ES-I3 (cell line): Measurements from ENCODE around the gene TEX19.
"Not testable (repeated sequence)": the region's sequence is repeated elsewhere in the genome, so short reads cannot be mapped to it uniquely, and the experiment has no call there.

Experiments used
- H3K36me3 ChIP-seq: 2 replicates; pipeline ENCODE4 v1.6.1; 2013; ENCODE audit warnings: mild to moderate bottlenecking, low read length, control low read depth, moderate library complexity; ENCODE audit not compliant: insufficient read depth
- H3K4me1 ChIP-seq: 2 replicates; pipeline ENCODE4 v1.6.1; 2013; ENCODE audit warnings: mild to moderate bottlenecking, control low read depth, low read length; ENCODE audit not compliant: insufficient read depth
- H3K9ac ChIP-seq: 2 replicates; pipeline ENCODE4 v1.6.1; 2013; ENCODE audit warnings: low read depth, mild to moderate bottlenecking, low read length, moderate library complexity
- H3K9me3 ChIP-seq: 2 replicates; pipeline ENCODE4 v1.6.1; 2013; ENCODE audit warnings: mild to moderate bottlenecking, low read length, moderate library complexity; ENCODE audit not compliant: control insufficient read depth, insufficient read depth

TEX19 gene

DNA sequence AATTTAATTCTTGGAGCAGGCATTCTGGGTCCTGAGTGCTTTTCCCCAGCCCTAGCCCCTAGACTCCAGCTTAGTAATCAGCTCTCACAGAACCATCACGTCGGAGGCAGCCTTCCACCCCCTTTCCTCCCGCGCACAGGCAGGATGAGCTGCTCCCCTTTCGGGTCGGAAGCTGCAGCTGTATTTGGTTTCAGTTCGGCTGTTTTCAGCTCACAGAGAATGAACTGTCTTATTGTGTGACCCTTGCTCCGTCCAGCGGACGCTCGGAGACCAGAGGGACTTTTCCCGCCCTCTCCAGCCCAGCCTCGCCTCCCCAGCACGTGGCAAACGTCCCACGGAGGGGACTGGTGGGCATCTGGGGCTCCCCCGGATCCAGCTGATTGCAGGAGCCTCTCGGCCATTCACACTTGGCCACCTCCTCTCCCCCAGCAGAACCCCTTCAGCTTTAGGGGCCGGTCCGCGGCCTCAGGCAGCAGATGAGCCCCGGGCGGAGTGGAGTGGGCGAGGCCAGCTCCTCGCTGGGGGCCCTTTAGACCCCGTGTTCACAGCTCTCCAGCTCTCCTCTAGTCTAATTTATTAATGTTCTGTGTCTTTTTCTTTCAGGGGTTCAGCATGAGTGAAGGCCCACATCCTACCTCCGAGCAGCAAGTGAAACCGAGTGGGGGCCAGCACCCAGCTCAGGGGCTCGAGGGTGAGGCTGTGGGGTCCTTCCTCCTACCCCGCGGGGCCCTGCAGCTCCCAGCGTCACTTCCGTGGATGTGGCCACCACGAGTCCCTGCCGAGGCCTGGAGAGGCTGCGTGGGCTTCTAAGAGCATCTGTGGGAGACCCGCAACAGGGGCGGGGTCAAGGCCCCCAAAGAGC, 11.7 kb downstream of the TEX19 start:
- 0 out of 2 replicates have a peak, but pooled peaks cover 2% of the 10 kb centered on the region for H3K4me1 ChIP-seq
- H3K9me3 ChIP-seq: no peaks in the 10 kb centered on the region
- peak overlapping the region; percentile 52; the same call in 1 of the 2 replicates for H3K9ac ChIP-seq
- H3K36me3 ChIP-seq: no peaks in the 10 kb centered on the region

DNA sequence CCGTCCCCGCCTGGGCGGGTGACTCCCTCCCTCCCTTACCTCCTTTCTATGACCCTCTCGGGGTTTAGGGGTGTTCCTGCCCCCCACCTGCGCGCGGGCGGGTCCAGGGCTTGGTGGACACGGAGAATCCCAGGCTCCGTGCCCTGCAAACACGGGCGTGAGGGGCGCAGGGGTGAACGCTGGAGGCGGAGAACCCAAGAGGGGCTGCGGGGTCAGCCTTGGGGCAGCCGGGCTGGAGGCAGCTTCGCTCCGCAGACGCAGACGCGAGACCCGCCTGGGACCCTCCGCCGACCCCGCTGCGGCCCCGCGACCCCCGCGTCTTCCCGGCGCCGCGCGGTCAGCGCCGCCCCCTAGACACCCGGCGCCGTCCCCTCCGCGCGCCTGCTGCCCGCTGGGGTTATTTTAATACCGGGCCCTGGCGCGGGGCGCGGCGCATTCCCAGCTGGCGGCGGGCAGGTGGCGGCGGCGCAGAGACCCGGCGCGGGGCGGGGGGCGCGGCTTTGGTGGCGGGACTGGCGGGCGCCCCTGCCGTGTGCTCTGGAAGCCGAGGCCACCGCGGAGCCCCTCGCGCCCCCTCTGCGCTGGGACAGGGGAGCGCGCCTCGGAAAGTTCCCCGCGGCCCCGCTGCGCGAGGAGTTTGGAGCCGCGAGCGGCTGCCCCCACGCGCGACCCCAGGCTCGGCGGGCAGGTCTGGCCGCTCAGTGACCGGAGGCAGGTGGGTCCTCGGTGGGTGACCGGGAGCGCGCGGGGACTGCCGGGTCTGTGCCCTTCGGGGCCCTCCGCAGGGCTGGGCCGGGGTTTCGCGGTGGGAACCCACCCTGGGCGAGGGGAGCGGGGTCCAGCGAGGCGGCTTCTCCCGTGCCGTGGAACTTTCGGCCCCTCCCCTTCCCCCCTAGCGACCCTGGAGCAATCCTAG, 12.5 kb downstream of the TEX19 start, which contains the start of gene UTS2R:
UTS2R (plus strand) TSS at position 433 of the 916 bp plus-strand sequence. CDS start 2,560 bp downstream, outside the sequence.
- Histone ChIP-seq H3K9me3 (no peaks in the 10 kb centered on the region), H3K4me1 (0 out of 2 replicates have a peak, but pooled peaks cover 2% of the 10 kb centered on the region), H3K36me3 (no peaks in the 10 kb centered on the region), H3K9ac (peak within 1 kb of the TSS; percentile 52; the same call in 1 of the 2 replicates)

DNA sequence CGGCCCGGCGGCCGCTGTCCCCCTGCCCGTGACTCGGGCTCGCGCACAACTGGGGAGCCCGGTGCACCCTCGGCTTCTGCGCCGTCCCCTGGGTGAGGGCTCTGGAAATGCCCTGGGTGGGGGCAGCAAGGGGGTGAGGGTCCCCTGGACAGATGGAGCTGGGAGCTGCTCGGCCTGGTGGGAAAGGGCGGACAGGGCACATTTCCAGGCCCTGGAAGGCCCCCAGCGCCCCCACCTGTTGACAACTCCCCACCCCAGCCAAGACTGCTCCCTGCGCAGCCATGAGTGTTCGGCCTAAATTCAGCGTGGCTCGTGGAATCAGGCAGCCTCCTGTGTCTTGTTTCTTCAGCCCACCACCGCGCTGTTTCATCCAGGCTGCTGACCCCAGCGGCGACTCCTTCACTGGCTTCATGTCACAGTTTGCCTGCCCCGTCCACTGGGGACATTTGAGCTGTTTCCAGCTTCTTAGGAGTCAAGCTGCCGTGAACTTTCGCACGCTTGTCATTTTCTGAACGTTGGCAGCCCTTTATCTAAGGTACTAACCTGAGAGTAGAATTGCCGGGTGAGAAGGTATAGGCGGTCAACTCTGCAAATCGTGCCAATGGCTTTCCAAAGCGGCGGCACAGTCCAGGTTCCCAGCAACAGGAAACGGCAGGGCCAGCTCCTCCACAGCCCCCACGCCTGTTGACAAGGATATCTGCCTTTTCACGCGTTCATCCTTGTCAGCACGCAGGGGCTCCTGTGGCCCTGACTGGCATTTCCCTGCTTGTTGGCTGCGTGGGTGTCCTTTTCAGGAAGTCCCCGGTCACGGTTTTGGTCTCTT, 13.4 kb downstream of the TEX19 start:
- Histone ChIP-seq H3K9me3 (no peaks in the 10 kb centered on the region), H3K36me3 (no peaks in the 10 kb centered on the region), H3K9ac (peak overlapping the region; percentile 52; the same call in 1 of the 2 replicates), H3K4me1 (0 out of 2 replicates have a peak, but pooled peaks cover under 1% of the 10 kb centered on the region)

DNA sequence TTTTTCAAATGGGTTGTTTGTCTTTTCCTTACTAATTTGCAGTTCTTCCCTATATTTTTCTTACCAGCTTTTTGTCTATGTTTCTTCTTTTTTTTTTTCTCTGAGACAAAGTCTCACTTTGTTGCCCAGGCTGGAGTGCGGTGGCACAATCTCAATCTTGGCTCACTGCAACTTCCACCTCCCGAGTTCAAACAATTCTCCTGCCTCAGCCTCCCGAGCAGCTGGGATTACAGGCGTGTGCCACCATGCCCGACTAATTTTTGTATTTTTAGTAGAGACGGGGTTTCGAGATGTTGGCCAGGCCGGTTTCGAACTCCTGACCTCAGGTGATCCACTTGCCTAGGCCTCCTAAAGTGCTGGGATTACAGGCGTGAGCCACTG, 14.0 kb downstream of the TEX19 start:
- H3K9me3 ChIP-seq, H3K9ac ChIP-seq, H3K4me1 ChIP-seq, H3K36me3 ChIP-seq: not testable (repeated sequence)

DNA sequence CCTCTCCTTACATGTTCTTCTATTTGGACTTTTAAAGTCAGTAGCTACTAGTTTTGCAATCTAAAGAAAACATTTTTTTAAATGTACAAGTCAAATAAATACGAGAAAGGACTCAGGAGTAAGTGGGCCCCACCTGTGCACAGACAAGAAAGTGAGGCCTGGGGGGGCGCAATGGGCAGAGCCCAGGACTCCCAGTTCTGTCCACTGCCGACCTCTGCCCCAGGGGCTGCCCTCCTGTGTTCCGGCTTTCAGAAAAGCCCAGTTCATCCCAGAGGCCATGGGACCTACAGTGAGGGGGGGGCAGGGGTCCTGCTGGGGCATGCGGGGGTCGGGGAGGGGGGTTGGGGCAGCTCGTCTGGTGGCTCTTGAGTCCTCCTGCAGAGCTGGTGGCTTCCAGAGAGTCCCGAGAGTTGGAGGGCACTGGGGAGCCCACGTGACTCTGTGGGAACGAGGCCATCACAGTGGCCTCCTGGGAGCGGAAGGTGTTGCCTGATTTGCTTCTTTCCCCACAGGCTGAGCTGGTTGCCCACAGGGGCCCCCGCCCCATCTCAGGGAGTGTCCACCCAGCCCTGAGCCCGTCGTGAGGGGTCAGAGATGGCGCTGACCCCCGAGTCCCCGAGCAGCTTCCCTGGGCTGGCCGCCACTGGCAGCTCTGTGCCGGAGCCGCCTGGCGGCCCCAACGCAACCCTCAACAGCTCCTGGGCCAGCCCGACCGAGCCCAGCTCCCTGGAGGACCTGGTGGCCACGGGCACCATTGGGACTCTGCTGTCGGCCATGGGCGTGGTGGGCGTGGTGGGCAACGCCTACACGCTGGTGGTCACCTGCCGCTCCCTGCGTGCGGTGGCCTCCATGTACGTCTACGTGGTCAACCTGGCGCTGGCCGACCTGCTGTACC, 14.9 kb downstream of the TEX19 start:
- Histone ChIP-seq H3K36me3 (no peaks in the 10 kb centered on the region), H3K9me3 (no peaks in the 10 kb centered on the region), H3K9ac (no peak overlapping the region), H3K4me1 (no peaks in the 10 kb centered on the region)

DNA sequence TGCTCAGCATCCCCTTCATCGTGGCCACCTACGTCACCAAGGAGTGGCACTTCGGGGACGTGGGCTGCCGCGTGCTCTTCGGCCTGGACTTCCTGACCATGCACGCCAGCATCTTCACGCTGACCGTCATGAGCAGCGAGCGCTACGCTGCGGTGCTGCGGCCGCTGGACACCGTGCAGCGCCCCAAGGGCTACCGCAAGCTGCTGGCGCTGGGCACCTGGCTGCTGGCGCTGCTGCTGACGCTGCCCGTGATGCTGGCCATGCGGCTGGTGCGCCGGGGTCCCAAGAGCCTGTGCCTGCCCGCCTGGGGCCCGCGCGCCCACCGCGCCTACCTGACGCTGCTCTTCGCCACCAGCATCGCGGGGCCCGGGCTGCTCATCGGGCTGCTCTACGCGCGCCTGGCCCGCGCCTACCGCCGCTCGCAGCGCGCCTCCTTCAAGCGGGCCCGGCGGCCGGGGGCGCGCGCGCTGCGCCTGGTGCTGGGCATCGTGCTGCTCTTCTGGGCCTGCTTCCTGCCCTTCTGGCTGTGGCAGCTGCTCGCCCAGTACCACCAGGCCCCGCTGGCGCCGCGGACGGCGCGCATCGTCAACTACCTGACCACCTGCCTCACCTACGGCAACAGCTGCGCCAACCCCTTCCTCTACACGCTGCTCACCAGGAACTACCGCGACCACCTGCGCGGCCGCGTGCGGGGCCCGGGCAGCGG, 15.7 kb downstream of the TEX19 start:
- Histone ChIP-seq H3K9me3 (no peaks in the 10 kb centered on the region), H3K9ac (no peak overlapping the region), H3K4me1 (no peaks in the 10 kb centered on the region), H3K36me3 (no peaks in the 10 kb centered on the region)

DNA sequence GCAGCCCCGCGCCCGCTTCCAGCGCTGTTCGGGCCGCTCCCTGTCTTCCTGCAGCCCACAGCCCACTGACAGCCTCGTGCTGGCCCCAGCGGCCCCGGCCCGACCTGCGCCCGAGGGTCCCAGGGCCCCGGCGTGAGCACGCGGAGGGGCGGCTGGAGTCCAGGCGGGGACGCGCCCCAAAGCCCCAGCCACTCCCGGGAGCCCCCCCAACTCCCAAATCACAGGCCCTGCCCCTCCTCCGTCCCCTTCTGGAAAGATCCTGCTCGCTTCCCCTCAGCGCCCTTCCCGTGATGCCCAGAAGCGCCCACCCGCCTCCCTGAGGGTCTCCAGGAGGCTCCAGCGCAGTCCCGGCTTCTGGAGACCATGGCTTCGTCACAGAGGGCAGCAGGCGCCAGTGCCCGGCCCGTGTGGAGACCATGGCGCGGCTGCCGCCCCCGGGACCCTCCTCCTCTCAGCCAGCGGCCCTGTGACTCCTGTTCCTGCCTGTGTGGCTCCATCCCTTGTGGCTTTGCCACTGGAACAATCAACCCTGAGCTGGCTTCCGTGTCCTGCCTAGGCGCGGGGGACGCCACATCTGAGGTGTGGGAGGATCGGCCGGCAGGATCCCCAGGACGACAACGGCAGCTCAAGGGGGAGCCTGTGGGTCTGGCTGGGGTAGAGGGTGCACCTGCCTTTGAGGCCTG, 16.5 kb downstream of the TEX19 start:
- Histone ChIP-seq H3K9ac (no peak overlapping the region), H3K36me3 (no peaks in the 10 kb centered on the region), H3K9me3 (no peaks in the 10 kb centered on the region), H3K4me1 (no peaks in the 10 kb centered on the region)

DNA sequence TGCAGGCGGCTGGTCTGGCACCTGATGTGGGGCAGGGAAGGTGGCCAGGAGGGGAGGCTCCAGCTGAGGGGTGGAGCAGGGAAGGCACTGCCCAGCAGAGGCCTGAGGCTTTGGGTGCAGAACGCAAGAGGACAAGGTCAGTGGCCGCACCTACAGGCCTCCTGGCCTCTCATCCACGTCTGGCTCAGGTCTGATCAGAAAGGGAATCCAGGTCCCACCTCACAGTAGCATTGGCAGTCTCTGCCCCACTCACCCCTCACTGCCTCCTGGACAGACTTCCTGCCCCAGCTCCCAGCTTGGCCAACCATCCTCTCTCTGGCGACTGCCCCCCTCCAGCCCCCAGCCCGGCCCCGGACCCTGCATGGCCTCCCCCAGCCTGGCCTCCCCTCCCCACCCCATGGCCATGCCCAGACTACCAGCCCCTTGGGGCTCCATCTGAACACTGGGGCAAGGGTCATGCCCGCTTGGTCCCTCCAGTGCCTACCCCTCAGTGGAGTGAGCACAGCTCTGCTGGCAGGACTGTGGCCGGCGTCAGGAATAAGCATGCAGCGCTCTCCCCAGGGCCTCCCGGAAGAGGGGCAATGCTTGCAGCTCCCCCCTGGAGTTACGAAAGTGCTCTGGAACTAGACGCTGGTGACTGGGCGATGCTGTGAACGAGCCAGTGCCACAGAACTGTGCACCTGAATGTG, 17.1 kb downstream of the TEX19 start:
- H3K4me1 ChIP-seq: no peaks in the 10 kb centered on the region
- H3K9ac ChIP-seq: no peak overlapping the region
- H3K9me3 ChIP-seq: no peaks in the 10 kb centered on the region
- no peaks in the 10 kb centered on the region for H3K36me3 ChIP-seq

DNA sequence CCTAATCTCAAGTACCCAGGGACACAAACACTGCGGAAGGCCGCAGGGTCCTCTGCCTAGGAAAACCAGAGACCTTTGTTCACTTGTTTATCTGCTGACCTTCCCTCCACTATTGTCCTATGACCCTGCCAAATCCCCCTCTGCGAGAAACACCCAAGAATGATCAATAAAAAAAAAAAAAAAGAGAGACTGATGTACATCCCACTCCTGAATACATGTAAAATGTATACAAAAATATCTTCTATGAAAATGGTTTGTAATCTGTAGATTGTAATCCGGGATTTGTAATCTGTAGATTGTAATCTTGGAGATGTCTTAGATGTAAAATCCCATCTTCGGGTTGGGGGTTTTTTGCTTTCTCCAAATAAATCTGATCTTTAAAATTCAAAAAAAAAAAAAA, 18.2 kb downstream of the TEX19 start:
- H3K9ac ChIP-seq, H3K9me3 ChIP-seq, H3K4me1 ChIP-seq, H3K36me3 ChIP-seq: not testable (repeated sequence)

DNA sequence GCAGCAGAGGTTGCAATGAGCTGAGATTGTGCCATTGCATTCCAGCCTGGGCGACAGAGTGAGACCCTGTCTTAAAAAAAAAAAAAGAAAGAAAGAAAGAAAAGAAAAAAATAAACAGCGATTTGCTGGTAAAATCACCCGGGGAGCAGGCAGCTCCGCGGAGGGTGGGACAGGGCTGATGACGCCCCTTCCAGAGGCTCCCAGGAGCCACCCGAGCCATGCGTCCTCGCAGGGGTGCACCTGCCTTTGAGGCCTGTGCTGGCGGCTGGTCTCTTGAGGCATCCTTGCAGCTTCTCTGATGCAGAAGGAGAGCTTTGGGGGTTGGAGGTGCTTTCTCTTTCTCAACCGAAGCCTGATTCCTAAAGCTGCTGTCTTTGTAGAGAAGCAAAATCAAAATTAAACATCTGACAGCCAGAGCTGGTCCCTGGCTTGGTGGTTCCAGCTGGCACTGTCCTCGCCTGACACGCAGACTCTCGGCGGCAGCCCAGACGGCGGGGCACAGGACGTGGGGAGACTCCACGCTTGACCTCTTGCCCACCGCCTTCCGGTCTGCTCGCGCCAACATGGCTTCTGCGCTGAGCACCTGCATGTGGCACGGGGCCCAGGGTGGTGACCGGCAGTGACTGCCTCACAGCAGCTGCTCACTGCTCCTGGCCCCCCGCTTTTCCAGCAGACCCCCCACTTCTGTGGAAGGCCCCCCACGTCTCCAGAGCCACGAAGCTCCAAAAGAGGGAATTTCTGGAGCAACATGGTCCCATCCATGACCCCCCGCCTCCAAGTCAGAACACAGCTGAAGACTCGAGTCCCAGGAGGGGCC, 19.1 kb downstream of the TEX19 start:
- H3K36me3 ChIP-seq: no peaks in the 10 kb centered on the region
- H3K9ac ChIP-seq: no peak overlapping the region
- H3K9me3 ChIP-seq: no peaks in the 10 kb centered on the region
- no peaks in the 10 kb centered on the region for H3K4me1 ChIP-seq

DNA sequence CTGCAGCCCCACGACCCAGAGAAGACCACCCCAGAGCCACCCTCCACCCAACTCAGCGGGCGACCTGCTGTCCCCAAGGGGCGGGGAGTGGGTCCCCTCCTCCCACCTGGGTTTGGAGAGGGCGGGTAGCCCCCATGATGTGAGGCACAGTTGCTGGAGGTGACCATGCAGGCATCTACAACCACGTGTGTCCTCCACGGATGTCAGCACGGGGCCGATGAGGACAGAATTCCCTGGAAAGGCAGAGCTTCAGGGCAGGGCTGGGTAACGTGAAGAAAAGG, 19.6 kb downstream of the TEX19 start:
- H3K9me3 ChIP-seq: no peaks in the 10 kb centered on the region
- no peaks in the 10 kb centered on the region for H3K36me3 ChIP-seq
- H3K9ac ChIP-seq: no peak overlapping the region
- peaks cover 3% of the 10 kb centered on the region; the same call in 1 of the 2 replicates for H3K4me1 ChIP-seq
